GM21447 (cell line): ENCODE data around the gene SMYD3.
"Not testable (repeated sequence)": the region's sequence is repeated elsewhere in the genome, so short reads cannot be mapped to it uniquely, and the experiment has no call there.

Source experiments
- ATAC-seq: cut with Tn5 transposase; IDR thresholded peaks from one replicate; pipeline ENCODE4 v1.9.1; 2021; ENCODE audit not compliant: unreplicated experiment

The SMYD3 gene

DNA sequence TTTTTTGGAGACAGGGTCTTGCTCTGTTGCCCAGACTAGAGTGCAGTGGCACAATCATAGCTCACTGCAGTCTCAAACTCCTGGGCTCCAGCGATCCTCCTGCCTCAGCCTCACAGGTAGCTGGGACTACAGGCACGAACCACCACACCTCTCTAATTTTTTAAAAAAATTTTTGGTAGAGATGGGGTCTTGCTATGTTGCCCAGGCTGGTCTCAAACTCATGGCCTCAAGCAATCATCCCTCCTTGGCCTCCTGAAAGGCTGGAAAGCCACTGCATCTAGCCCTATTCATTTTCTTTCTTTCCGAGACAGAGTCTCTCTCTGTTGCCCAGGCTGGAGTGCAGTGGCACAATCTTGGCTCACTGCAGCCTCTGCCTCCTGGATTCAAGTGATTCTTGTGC, 793.1 kb downstream of the SMYD3 start:
- ATAC-seq: not testable (repeated sequence)

DNA sequence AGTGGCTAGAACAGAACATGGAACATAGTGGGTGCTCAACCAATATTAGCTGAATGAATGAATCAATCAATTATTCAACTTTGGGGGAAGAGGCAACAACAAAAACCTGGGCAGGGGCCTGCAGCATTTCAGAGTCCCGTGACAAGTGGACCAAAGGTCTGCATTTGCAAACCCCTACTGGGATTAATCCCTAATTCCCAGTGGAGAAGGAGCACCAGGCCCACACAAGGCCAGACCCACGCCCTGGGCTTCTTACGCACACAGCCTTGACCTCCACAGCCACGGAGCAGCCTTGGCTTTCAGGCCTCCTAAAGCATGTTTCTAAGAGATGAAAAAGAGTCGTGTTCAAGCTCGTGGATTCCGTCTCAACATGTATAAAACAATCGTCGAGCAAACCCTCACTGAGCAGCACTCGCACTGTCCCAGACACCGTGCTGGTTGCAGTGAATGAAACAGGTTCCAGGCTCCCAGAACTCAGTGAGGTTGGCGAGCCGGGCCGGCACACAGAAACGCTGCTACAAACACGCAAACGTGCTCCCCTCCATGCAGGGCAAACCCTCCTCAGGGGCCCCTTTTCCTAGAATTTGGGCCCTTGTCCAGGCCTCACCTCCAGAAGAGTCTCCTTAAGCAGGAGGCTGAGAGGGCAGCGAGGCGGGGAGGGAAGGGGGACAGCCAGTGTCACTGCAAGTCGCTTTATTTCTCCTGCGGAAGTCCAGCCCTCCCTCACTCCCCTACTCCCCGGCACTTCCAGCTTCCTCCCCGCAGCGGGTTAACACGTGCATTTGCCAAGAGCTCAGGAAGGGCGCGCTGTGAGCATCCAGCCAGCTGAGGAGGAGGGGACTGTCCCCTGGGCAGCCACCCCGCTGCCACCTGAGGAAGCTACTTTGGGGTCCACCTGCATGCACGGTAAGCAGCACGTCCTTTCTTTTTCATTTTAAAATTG, 795.8 kb downstream of the SMYD3 start:
- ATAC-seq: no peak

DNA sequence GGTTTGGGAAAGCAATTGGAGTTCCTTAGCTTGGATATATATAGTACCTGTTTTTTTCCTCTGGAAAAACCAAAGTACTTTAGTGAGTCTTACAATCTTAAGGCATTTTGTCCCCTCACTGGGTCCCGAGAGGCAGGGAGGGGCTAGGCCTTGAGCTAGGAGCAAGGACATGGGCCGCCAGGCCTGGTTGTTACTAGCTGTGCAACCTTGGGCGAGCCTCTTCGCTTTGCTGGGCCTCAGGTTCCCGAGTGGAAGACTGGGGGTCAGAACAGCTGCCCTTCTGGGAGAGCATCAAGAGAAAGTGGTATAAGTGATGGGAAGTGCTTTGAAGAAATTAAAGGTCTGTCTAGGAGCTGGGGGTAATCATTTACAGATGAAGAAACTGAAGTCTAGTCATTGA, 799.1 kb downstream of the SMYD3 start:
- ATAC-seq: no peak

DNA sequence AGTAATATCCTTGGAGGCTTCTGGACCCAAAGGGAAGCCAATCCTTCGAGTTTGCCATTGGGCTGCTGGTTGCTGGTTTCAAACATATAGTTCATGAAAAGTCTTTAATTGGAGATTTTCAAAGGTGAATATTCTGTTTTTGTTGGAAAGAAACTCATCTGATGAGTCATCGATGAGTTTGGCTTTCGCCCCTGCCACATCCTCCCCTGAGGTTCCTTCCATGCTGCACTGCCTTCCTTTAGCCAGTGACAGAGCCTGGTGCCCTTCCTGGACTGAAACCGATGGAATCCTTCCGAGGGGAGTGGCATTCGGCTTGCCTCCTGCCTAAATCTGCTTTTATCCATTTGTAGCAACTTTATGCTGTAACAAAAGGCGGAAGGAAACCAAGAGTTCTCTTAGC, 802.3 kb downstream of the SMYD3 start:
- no peak for ATAC-seq

DNA sequence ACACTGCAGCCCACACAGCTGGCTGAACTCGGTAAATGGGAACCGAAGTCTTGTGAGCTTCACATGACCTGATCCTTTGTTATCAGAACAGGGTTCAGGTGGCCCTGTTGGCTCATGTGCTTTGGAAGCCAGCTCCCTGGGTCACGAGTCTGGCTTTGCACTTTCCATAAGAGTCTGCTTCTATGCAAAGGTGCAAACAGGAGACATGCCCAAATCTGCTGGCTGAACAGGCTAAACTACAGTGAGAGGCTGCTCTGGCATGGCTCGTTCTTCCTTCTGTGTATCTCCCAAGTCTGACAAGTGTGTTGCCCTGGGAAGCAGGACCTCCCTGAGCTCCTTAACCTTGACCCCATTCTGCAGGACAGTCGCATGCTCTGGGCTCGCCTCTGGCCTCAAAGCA, 802.7 kb downstream of the SMYD3 start:
- no peak for ATAC-seq

DNA sequence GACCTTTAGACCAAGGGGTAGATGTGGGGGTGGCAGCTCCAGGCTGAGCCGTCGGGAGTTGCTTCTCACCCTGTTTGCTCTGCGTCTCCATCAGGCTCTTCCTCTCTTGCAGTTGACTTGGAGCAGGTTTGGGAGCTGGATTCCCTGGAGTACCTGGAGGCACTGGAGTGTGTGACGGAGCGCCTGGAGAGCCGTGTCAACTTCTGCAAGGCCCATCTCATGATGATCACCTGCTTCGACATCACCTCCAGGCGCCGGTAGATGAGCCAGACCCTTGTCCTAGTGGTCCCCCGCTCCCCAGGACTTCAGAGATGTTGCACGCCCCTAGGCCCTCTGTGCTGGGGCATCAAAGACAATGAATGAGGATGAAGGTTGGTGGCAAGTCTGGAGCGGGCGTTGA, 804.7 kb downstream of the SMYD3 start:
- no peak for ATAC-seq

DNA sequence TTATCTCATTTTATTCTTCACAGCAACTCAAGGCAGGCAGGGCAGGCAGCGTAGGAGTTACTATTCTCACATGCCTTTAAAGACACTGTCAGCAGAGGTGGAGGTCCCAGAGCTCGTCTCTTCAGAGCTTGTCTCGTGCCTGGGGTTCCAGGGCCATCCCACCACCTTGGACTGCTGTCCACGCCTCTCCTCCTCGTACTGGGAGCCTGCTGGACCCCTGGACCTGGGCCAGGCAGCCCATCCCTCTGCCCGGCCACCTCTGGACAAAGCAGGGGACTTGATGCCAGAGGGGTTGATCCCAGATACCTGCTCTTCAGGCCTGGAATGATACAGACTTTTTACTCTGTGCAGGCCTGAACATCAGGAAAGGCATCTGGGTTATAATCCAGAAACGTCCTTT, 805.4 kb downstream of the SMYD3 start:
- ATAC-seq: no peak

DNA sequence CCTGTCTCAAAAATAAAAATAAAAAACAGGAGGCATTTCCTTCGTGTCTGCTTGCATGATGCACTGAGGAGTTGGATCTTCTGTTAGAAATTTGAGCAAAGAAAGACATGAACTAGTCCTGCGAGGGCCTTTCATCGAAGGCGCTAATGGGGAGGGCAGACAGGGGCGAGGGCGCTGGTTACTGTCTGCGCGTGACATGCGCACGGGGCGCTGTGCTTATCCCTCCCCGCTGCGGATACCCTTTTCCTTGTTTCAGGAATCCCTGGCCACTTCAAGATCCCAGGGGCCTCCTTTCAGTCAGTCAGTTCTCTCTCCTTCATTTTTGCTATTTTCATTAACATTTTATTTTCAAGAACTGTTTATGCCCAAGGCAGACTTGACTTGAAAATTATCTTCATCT, 806.4 kb downstream of the SMYD3 start:
- ATAC-seq: no peak
